K562 (cell line): ENCODE data around the gene TMEM163. TPM values are rescaled to one million over a fixed set of nuclear protein-coding genes. Genes with fewer than 3 reads are reported as not detected.

ENCODE experiments used
- ATAC-seq: fragments of 200-7000 bp; cut with Tn5 transposase; 3 replicates; pipeline ENCODE4 v1.9.1; 2020; ENCODE audit warnings: moderate library complexity
- BruUV-seq: library from RNA; stranded (reverse); fragments of 400-500 nt; replicated peaks from 2 replicates; lab custom pipeline; 2021; lab: Mats Ljungman, UMichigan
- CTCF ChIA-PET: fragments of 300-600 bp; formaldehyde crosslinking; extraction: SDS; loops from one replicate; lab custom pipeline; 2021; ENCODE audit warnings: low intra/inter-chr PET ratio; lab: Yijun Ruan, JAX
- POLR2A ChIA-PET: fragments of 300-600, 350-650 bp; sonication (Branson Sonifier 250); formaldehyde crosslinking; extraction: SDS; loops from one replicate; lab custom pipeline; 2021; ENCODE audit warnings: antibody characterized with exemption, inconsistent platforms; lab: Yijun Ruan, JAX
- DNase-seq, 4 experiments: peaks; one replicate each; pipeline versions ENCODE4 v3.0.0 to v3.0.0-alpha.2; 2011 to 2018; ENCODE audit warnings: low spot score in 3 of 4, mixed read lengths in 3 of 4; ENCODE audit errors: extremely low read depth in 1 of 4
- FAIRE-seq: peaks from 2 replicates; lab custom pipeline; 2011; peaks lifted over from hg19 to GRCh38; lab: Jason Lieb, UNC
- H2AFZ ChIP-seq: 2 replicates; pipeline ENCODE4 v1.6.0; 2011; ENCODE audit warnings: low read depth, low read length, control low read depth, inconsistent platforms
- H3K27ac ChIP-seq: fragments of 200-600 bp; 3 replicates; pipeline ENCODE4 v1.8.0; 2011; ENCODE audit warnings: low read depth, mild to moderate bottlenecking, control low read depth, inconsistent platforms, low read length, moderate library complexity, mixed read lengths; ENCODE audit errors: extremely low read depth
- H3K27me3 ChIP-seq, 2 experiments: fragments of 300-600 bp in 1 of 2; 2 replicates in 1 of 2; 3 replicates in 1 of 2; pipeline versions ENCODE4 v1.6.0 to v1.8.0; 2011; ENCODE audit warnings: inconsistent platforms in 2 of 2, low read length in 2 of 2, mild to moderate bottlenecking in 1 of 2, mixed read lengths in 1 of 2, moderate library complexity in 1 of 2; ENCODE audit not compliant: control insufficient read depth in 2 of 2, insufficient read depth in 2 of 2
- H3K36me3 ChIP-seq: fragments of 300-600 bp; 3 replicates; pipeline ENCODE4 v1.8.0; 2011; ENCODE audit warnings: mild to moderate bottlenecking, low read length, inconsistent platforms; ENCODE audit not compliant: control insufficient read depth, insufficient read depth
- H3K4me1 ChIP-seq, 2 experiments: fragments of 200-600 bp in 1 of 2; replicated peaks in 1 of 2; 2 replicates in 1 of 2; 3 replicates in 1 of 2; pipeline versions ENCODE4 v1.5.1 to v1.8.0; 2011; ENCODE audit warnings: inconsistent platforms in 2 of 2, low read length in 2 of 2, mild to moderate bottlenecking in 1 of 2, mixed read lengths in 1 of 2, moderate library complexity in 1 of 2; ENCODE audit not compliant: control insufficient read depth in 2 of 2, insufficient read depth in 2 of 2
- H3K4me2 ChIP-seq: 2 replicates; pipeline ENCODE4 v1.6.1; 2011; ENCODE audit warnings: low read length, control low read depth, inconsistent platforms, mixed read lengths; ENCODE audit not compliant: insufficient read depth
- H3K4me3 ChIP-seq: fragments of 200-600 bp; sonication (generic), shearing (Covaris generic); 2 replicates; pipeline ENCODE4 v1.5.1; 2016; ENCODE audit warnings: control low read depth, inconsistent platforms
- H3K79me2 ChIP-seq: fragments of 200-600 bp; 3 replicates; pipeline ENCODE4 v1.8.0; 2011; ENCODE audit warnings: low read length, inconsistent platforms; ENCODE audit not compliant: control insufficient read depth, insufficient read depth
- H3K9ac ChIP-seq, 2 experiments: 2 replicates each; pipeline versions ENCODE4 v1.6.0 to v1.6.1; 2011; ENCODE audit warnings: low read depth in 2 of 2, low read length in 2 of 2, control low read depth in 1 of 2, inconsistent platforms in 1 of 2, mild to moderate bottlenecking in 1 of 2, mixed read lengths in 1 of 2; ENCODE audit not compliant: insufficient read depth in 1 of 2
- H3K9me1 ChIP-seq: one replicate; pipeline ENCODE4 v1.6.0; 2011; ENCODE audit warnings: inconsistent platforms, mild to moderate bottlenecking, low read length, moderate library complexity; ENCODE audit not compliant: control insufficient read depth, insufficient read depth
- H3K9me3 ChIP-seq: replicated peaks from 2 replicates; pipeline ENCODE4 v1.5.1; 2011; ENCODE audit warnings: low read depth, low read length, inconsistent platforms; ENCODE audit not compliant: control insufficient read depth, insufficient read depth
- H4K20me1 ChIP-seq: replicated peaks from 2 replicates; pipeline ENCODE4 v1.6.1; 2011; ENCODE audit warnings: low read length, inconsistent platforms, mixed read lengths; ENCODE audit not compliant: control insufficient read depth, insufficient read depth
- FOXJ2 ChIP-seq: fragments of 200-800 bp; sonication (Bioruptor generic); IDR thresholded peaks from 2 replicates; pipeline ENCODE4 v1.6.1; 2016; ENCODE audit warnings: missing genetic modification characterization, missing compliant biosample characterization
- HDGF ChIP-seq: fragments of 450-650 bp; IDR thresholded peaks from 2 replicates; pipeline ENCODE4 v1.6.1; 2016
- LEF1 ChIP-seq: fragments of 450-650 bp; IDR thresholded peaks from 2 replicates; pipeline ENCODE4 v1.6.1; 2016; ENCODE audit warnings: mild to moderate bottlenecking
- NFE2L1 ChIP-seq: fragments of 450-650 bp; IDR thresholded peaks from 2 replicates; pipeline ENCODE4 v1.6.1; 2016; ENCODE audit warnings: missing genetic modification characterization, low read depth, mild to moderate bottlenecking, missing compliant biosample characterization, moderate library complexity, borderline replicate concordance
- PCBP1 ChIP-seq: fragments of 200-400 bp; formaldehyde crosslinking; IDR thresholded peaks from 2 replicates; pipeline ENCODE4 v1.6.1; 2018; ENCODE audit warnings: mild to moderate bottlenecking, low read depth, low read length; ENCODE audit not compliant: poor library complexity, severe bottlenecking
- POLR2A ChIP-seq: fragments of 450-650 bp; conservative IDR thresholded peaks from 2 replicates; pipeline ENCODE4 v1.6.1; 2016
- RBM15 ChIP-seq: fragments of 200-400 bp; formaldehyde crosslinking; IDR thresholded peaks from 2 replicates; pipeline ENCODE4 v1.6.1; 2018; ENCODE audit warnings: mild to moderate bottlenecking, low read length, moderate library complexity; ENCODE audit not compliant: insufficient read depth
- SETDB1 ChIP-seq: IDR thresholded peaks from one replicate; pipeline ENCODE4 v1.6.1; 2012; ENCODE audit warnings: low read length, control low read depth, inconsistent platforms
- SREBF1 ChIP-seq: fragments of 150-350 bp; IDR thresholded peaks from 2 replicates; pipeline ENCODE4 v1.6.1; 2014; ENCODE audit warnings: antibody characterized with exemption, low read depth, low read length, borderline replicate concordance
- TAF7 ChIP-seq: fragments of 450-650 bp; IDR thresholded peaks from 2 replicates; pipeline ENCODE4 v1.6.1; 2016; ENCODE audit warnings: missing genetic modification characterization, missing compliant biosample characterization
- TRIM24 ChIP-seq, 2 experiments: fragments of 450-650 bp; IDR thresholded peaks; 2 replicates each; pipeline ENCODE4 v1.6.1; 2016
- ZNF239 ChIP-seq: fragments of 250-450 bp; sonication (Bioruptor Pico); IDR thresholded peaks from 2 replicates; pipeline ENCODE4 v1.4.0; 2020; ENCODE audit warnings: mild to moderate bottlenecking
- ZNF347 ChIP-seq: fragments of 450-650 bp; formaldehyde crosslinking; IDR thresholded peaks from 2 replicates; pipeline ENCODE4 v1.4.0; 2020; ENCODE audit warnings: low read depth, mild to moderate bottlenecking, moderate library complexity
- WGBS: fragments of 100-300 bp; shearing (Covaris generic); methylation state at CpG from one replicate; pipeline ENCODE4 v1.1.6; 2016; ENCODE audit warnings: low coverage, mixed read lengths; ENCODE audit not compliant: insufficient coverage; ENCODE audit errors: missing lambda C conversion rate; 5-methylcytosine and 5-hydroxymethylcytosine counted together
- in situ Hi-C: fragments of 300-500 bp; cut with MboI; formaldehyde crosslinking; loops from 4 replicates; pipeline ENCODE4 v1.15.0; 2018; ENCODE audit warnings: inconsistent platforms, mixed read lengths
- intact Hi-C: fragments of 100-400 bp; cut with micrococcal nuclease; formaldehyde crosslinking; loops from 2 replicates; pipeline ENCODE4 v1.14.2; 2022
- polyA plus RNA-seq, 8 experiments: library from polyadenylated mRNA; depleted of rRNA in 4 of 8; stranded (reverse) in 5 of 8; unstranded in 3 of 8; fragments of >200 nt; fragmentation: Nextera tagmentation in 2 of 8; fragmentation: Illumina TruSeq in 1 of 8; extraction: Ambion mirVana in 2 of 8; extraction: Trizol in 1 of 8; gene quantifications; 2 replicates each; pipeline versions ENCODE4 v1.2.1 to v1.2.3, GENCODE V29; 2011 to 2014; ENCODE audit warnings: inconsistent platforms in 1 of 8, missing spikeins in 1 of 8
- total RNA-seq, 7 experiments: library from RNA; depleted of rRNA in 6 of 7; stranded (reverse); fragments of >200 nt in 6 of 7; fragmentation: Illumina TruSeq in 2 of 7; extraction: Trizol in 2 of 7; gene quantifications; 2 replicates each; pipeline versions ENCODE4 v1.2.1 to v1.2.3, GENCODE V29; 2011 to 2021; ENCODE audit warnings: low replicate concordance in 1 of 7
- TF ChIP-seq, protein P1 (sequence below): fragments of 450-650 bp; formaldehyde crosslinking; IDR thresholded peaks from 2 replicates; pipeline ENCODE4 v1.4.0; 2020; ENCODE audit warnings: mild to moderate bottlenecking, moderate library complexity
- TF ChIP-seq, protein P2 (sequence below): fragments of 450-650 bp; IDR thresholded peaks from one replicate; pipeline ENCODE4 v1.6.1; 2018; ENCODE audit warnings: mild to moderate bottlenecking, moderate library complexity; ENCODE audit not compliant: partially characterized antibody
- TF ChIP-seq, protein P3 (sequence below): sonication (generic); formaldehyde crosslinking; IDR thresholded peaks from 2 replicates; pipeline ENCODE4 v1.8.0; 2022; ENCODE audit warnings: missing genetic modification reagents, mild to moderate bottlenecking, borderline replicate concordance
- TF ChIP-seq, protein P4 (sequence below): fragments of 250-450 bp; sonication (Bioruptor Pico); IDR thresholded peaks from 2 replicates; pipeline ENCODE4 v1.8.0; 2022; ENCODE audit warnings: inconsistent platforms

The TMEM163 gene
- total and polyA plus RNA-seq, 9 of the 15 experiments (the other 6 are each of a cell fraction or from before 2014, with no cell fraction given) = 0.04 to 0.68 (median 0.16) TPM; not detected in 3

DNA sequence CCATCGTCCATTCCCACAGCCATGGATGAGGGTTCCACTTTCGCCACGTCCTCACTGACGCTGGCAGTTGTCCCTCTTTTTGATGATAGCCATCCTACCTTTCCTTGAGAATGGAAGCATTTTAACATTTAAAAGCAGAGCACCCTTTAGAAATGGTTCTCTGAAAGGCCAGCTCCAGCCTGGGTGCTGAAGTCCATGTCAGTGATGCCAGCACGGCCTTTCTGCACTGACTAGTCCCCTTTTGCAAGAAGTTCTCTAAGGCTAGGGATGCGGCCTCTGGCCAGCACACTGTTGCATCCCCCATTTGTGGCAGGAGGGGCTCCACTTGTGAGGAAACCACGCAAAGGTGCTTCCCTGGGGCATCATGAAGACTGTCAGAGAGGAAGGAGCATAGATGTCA, 261.4 kb downstream of the TMEM163 start (continued):
- TF ChIP-seq, protein P1, sequence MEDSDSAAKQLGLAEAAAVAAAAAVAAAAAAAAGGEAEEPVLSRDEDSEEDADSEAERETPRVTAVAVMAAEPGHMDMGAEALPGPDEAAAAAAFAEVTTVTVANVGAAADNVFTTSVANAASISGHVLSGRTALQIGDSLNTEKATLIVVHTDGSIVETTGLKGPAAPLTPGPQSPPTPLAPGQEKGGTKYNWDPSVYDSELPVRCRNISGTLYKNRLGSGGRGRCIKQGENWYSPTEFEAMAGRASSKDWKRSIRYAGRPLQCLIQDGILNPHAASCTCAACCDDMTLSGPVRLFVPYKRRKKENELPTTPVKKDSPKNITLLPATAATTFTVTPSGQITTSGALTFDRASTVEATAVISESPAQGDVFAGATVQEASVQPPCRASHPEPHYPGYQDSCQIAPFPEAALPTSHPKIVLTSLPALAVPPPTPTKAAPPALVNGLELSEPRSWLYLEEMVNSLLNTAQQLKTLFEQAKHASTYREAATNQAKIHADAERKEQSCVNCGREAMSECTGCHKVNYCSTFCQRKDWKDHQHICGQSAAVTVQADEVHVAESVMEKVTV (CRISPR knock-in tag) = no peak
- no peak for TF ChIP-seq TRIM24 (IDR thresholded peaks at IDR 0.05)

DNA sequence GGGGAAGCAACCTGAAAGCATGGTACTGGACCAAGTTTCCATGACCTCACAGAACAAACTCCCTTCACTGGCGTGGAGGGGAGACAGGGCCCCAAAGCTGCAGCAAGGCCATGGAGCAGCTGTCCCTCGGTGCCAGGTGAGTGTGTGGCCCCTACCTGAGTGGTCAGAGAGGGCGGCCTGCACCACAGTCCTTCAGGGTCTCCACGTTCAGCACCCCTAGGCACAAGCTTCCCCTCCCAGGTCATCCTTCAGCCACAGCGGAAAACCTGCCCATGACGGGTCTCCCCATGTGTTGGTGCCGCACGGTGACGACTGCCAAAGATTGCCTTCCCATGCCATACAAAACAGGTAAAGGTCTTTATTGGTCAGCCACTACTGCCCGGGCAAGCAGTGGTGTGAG, 263.4 kb downstream of the TMEM163 start:
- DNase-seq = no peak
- 33% methylated on average over 10 of the region's 10 CpGs for WGBS
- Histone ChIP-seq H2AFZ (no peak overlapping the region), H3K36me3 (no peaks in the 10 kb centered on the region), H3K9me1 (no peaks in the 10 kb centered on the region), H3K4me2 (no peak overlapping the region), H4K20me1 (peaks cover 14% of the 10 kb centered on the region; the same call in 1 of the 2 replicates), H3K79me2 (no peaks in the 10 kb centered on the region), H3K4me1 (no peaks in the 10 kb centered on the region), H3K4me3 (no peak overlapping the region), H3K27ac (no peak overlapping the region), H3K9me3 (no peaks in the 10 kb centered on the region), H3K9ac (no peak overlapping the region), H3K27me3 (peaks cover 2 to 50% of the 10 kb centered on the region in 2 experiments)
- CTCF ChIA-PET = no interaction called here
- no peak for FAIRE-seq
- intact Hi-C loops (no loop called here), in situ Hi-C loops (loop anchor here (10.0 kb wide), 1 partner anchor 341 kb away; no protein-coding TSS in a partner anchor)
- no TSS peak for BruUV-seq
- TF ChIP-seq, protein P2, sequence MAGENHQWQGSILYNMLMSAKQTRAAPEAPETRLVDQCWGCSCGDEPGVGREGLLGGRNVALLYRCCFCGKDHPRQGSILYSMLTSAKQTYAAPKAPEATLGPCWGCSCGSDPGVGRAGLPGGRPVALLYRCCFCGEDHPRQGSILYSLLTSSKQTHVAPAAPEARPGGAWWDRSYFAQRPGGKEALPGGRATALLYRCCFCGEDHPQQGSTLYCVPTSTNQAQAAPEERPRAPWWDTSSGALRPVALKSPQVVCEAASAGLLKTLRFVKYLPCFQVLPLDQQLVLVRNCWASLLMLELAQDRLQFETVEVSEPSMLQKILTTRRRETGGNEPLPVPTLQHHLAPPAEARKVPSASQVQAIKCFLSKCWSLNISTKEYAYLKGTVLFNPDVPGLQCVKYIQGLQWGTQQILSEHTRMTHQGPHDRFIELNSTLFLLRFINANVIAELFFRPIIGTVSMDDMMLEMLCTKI = no peak
- no peak for TF ChIP-seq TAF7 (tag)
- TF ChIP-seq PCBP1 = no peak
- TF ChIP-seq, protein P3, sequence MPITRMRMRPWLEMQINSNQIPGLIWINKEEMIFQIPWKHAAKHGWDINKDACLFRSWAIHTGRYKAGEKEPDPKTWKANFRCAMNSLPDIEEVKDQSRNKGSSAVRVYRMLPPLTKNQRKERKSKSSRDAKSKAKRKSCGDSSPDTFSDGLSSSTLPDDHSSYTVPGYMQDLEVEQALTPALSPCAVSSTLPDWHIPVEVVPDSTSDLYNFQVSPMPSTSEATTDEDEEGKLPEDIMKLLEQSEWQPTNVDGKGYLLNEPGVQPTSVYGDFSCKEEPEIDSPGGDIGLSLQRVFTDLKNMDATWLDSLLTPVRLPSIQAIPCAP (CRISPR knock-in tag) = no peak
- TF ChIP-seq, protein P4, sequence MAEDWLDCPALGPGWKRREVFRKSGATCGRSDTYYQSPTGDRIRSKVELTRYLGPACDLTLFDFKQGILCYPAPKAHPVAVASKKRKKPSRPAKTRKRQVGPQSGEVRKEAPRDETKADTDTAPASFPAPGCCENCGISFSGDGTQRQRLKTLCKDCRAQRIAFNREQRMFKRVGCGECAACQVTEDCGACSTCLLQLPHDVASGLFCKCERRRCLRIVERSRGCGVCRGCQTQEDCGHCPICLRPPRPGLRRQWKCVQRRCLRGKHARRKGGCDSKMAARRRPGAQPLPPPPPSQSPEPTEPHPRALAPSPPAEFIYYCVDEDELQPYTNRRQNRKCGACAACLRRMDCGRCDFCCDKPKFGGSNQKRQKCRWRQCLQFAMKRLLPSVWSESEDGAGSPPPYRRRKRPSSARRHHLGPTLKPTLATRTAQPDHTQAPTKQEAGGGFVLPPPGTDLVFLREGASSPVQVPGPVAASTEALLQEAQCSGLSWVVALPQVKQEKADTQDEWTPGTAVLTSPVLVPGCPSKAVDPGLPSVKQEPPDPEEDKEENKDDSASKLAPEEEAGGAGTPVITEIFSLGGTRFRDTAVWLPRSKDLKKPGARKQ (CRISPR knock-in tag) = no peak
- TF ChIP-seq POLR2A = no peak
- TF ChIP-seq LEF1 = no peak
- TF ChIP-seq HDGF = no peak
- no peak for TF ChIP-seq RBM15
- no peak for TF ChIP-seq NFE2L1 (tag)
- TF ChIP-seq SREBF1 = no peak
- no peak for TF ChIP-seq ZNF347 (CRISPR knock-in tag)
- no peak for TF ChIP-seq FOXJ2 (tag)
- TF ChIP-seq SETDB1 = no peak
- no peak for TF ChIP-seq ZNF239 (CRISPR knock-in tag)
- POLR2A ChIA-PET = interaction anchor here (0.7 kb wide), 1 partner anchor 347 kb away, joined by 4 read pairs; no protein-coding TSS in a partner anchor
- ATAC-seq = no peak
